K562 (cell line): ENCODE measurements around the gene JPT2. TPM values are rescaled to one million over a fixed set of nuclear protein-coding genes. Genes with fewer than 3 reads are reported as not detected.

Experiments used
- ATAC-seq: fragments of 200-7000 bp; cut with Tn5 transposase; 3 replicates; pipeline ENCODE4 v1.9.1; 2020; ENCODE audit warnings: moderate library complexity
- BruUV-seq: library from RNA; stranded (reverse); fragments of 400-500 nt; replicated peaks from 2 replicates; lab custom pipeline; 2021; lab: Mats Ljungman, UMichigan
- CTCF ChIA-PET: fragments of 300-600 bp; formaldehyde crosslinking; extraction: SDS; loops from one replicate; lab custom pipeline; 2021; ENCODE audit warnings: low intra/inter-chr PET ratio; lab: Yijun Ruan, JAX
- POLR2A ChIA-PET: fragments of 300-600, 350-650 bp; sonication (Branson Sonifier 250); formaldehyde crosslinking; extraction: SDS; loops from one replicate; lab custom pipeline; 2021; ENCODE audit warnings: antibody characterized with exemption, inconsistent platforms; lab: Yijun Ruan, JAX
- DNase-seq, 4 experiments: peaks; one replicate each; pipeline versions ENCODE4 v3.0.0 to v3.0.0-alpha.2; 2011 to 2018; ENCODE audit warnings: low spot score in 3 of 4, mixed read lengths in 3 of 4; ENCODE audit errors: extremely low read depth in 1 of 4
- FAIRE-seq: peaks from 2 replicates; lab custom pipeline; 2011; peaks lifted over from hg19 to GRCh38; lab: Jason Lieb, UNC
- H2AFZ ChIP-seq: 2 replicates; pipeline ENCODE4 v1.6.0; 2011; ENCODE audit warnings: low read depth, low read length, control low read depth, inconsistent platforms
- H3K27ac ChIP-seq: fragments of 200-600 bp; 3 replicates; pipeline ENCODE4 v1.8.0; 2011; ENCODE audit warnings: low read depth, mild to moderate bottlenecking, control low read depth, inconsistent platforms, low read length, moderate library complexity, mixed read lengths; ENCODE audit errors: extremely low read depth
- H3K27me3 ChIP-seq, 2 experiments: fragments of 300-600 bp in 1 of 2; 2 replicates in 1 of 2; 3 replicates in 1 of 2; pipeline versions ENCODE4 v1.6.0 to v1.8.0; 2011; ENCODE audit warnings: inconsistent platforms in 2 of 2, low read length in 2 of 2, mild to moderate bottlenecking in 1 of 2, mixed read lengths in 1 of 2, moderate library complexity in 1 of 2; ENCODE audit not compliant: control insufficient read depth in 2 of 2, insufficient read depth in 2 of 2
- H3K36me3 ChIP-seq: fragments of 300-600 bp; 3 replicates; pipeline ENCODE4 v1.8.0; 2011; ENCODE audit warnings: mild to moderate bottlenecking, low read length, inconsistent platforms; ENCODE audit not compliant: control insufficient read depth, insufficient read depth
- H3K4me1 ChIP-seq, 2 experiments: fragments of 200-600 bp in 1 of 2; replicated peaks in 1 of 2; 2 replicates in 1 of 2; 3 replicates in 1 of 2; pipeline versions ENCODE4 v1.5.1 to v1.8.0; 2011; ENCODE audit warnings: inconsistent platforms in 2 of 2, low read length in 2 of 2, mild to moderate bottlenecking in 1 of 2, mixed read lengths in 1 of 2, moderate library complexity in 1 of 2; ENCODE audit not compliant: control insufficient read depth in 2 of 2, insufficient read depth in 2 of 2
- H3K4me2 ChIP-seq: 2 replicates; pipeline ENCODE4 v1.6.1; 2011; ENCODE audit warnings: low read length, control low read depth, inconsistent platforms, mixed read lengths; ENCODE audit not compliant: insufficient read depth
- H3K4me3 ChIP-seq: fragments of 200-600 bp; sonication (generic), shearing (Covaris generic); 2 replicates; pipeline ENCODE4 v1.5.1; 2016; ENCODE audit warnings: control low read depth, inconsistent platforms
- H3K79me2 ChIP-seq: fragments of 200-600 bp; 3 replicates; pipeline ENCODE4 v1.8.0; 2011; ENCODE audit warnings: low read length, inconsistent platforms; ENCODE audit not compliant: control insufficient read depth, insufficient read depth
- H3K9ac ChIP-seq, 2 experiments: 2 replicates each; pipeline versions ENCODE4 v1.6.0 to v1.6.1; 2011; ENCODE audit warnings: low read depth in 2 of 2, low read length in 2 of 2, control low read depth in 1 of 2, inconsistent platforms in 1 of 2, mild to moderate bottlenecking in 1 of 2, mixed read lengths in 1 of 2; ENCODE audit not compliant: insufficient read depth in 1 of 2
- H3K9me1 ChIP-seq: one replicate; pipeline ENCODE4 v1.6.0; 2011; ENCODE audit warnings: inconsistent platforms, mild to moderate bottlenecking, low read length, moderate library complexity; ENCODE audit not compliant: control insufficient read depth, insufficient read depth
- H3K9me3 ChIP-seq: replicated peaks from 2 replicates; pipeline ENCODE4 v1.5.1; 2011; ENCODE audit warnings: low read depth, low read length, inconsistent platforms; ENCODE audit not compliant: control insufficient read depth, insufficient read depth
- H4K20me1 ChIP-seq: replicated peaks from 2 replicates; pipeline ENCODE4 v1.6.1; 2011; ENCODE audit warnings: low read length, inconsistent platforms, mixed read lengths; ENCODE audit not compliant: control insufficient read depth, insufficient read depth
- PHTF2 ChIP-seq: fragments of 250-450 bp; sonication (Bioruptor Pico); IDR thresholded peaks from 2 replicates; pipeline ENCODE4 v1.5.0; 2021; ENCODE audit warnings: mild to moderate bottlenecking
- RBM22 ChIP-seq: fragments of 200-400 bp; formaldehyde crosslinking; IDR thresholded peaks from 2 replicates; pipeline ENCODE4 v1.6.1; 2018; ENCODE audit warnings: low read length, low read depth; ENCODE audit not compliant: poor library complexity, severe bottlenecking
- WGBS: fragments of 100-300 bp; shearing (Covaris generic); methylation state at CpG from one replicate; pipeline ENCODE4 v1.1.6; 2016; ENCODE audit warnings: low coverage, mixed read lengths; ENCODE audit not compliant: insufficient coverage; ENCODE audit errors: missing lambda C conversion rate; 5-methylcytosine and 5-hydroxymethylcytosine counted together
- in situ Hi-C: fragments of 300-500 bp; cut with MboI; formaldehyde crosslinking; loops from 4 replicates; pipeline ENCODE4 v1.15.0; 2018; ENCODE audit warnings: inconsistent platforms, mixed read lengths
- intact Hi-C: fragments of 100-400 bp; cut with micrococcal nuclease; formaldehyde crosslinking; loops from 2 replicates; pipeline ENCODE4 v1.14.2; 2022
- polyA plus RNA-seq, 8 experiments: library from polyadenylated mRNA; depleted of rRNA in 4 of 8; stranded (reverse) in 5 of 8; unstranded in 3 of 8; fragments of >200 nt; fragmentation: Nextera tagmentation in 2 of 8; fragmentation: Illumina TruSeq in 1 of 8; extraction: Ambion mirVana in 2 of 8; extraction: Trizol in 1 of 8; gene quantifications; 2 replicates each; pipeline versions ENCODE4 v1.2.1 to v1.2.3, GENCODE V29; 2011 to 2014; ENCODE audit warnings: inconsistent platforms in 1 of 8, missing spikeins in 1 of 8
- total RNA-seq, 7 experiments: library from RNA; depleted of rRNA in 6 of 7; stranded (reverse); fragments of >200 nt in 6 of 7; fragmentation: Illumina TruSeq in 2 of 7; extraction: Trizol in 2 of 7; gene quantifications; 2 replicates each; pipeline versions ENCODE4 v1.2.1 to v1.2.3, GENCODE V29; 2011 to 2021; ENCODE audit warnings: low replicate concordance in 1 of 7
- TF ChIP-seq, protein P1 (sequence below): fragments of 250-450 bp; sonication (Bioruptor Pico); IDR thresholded peaks from 2 replicates; pipeline ENCODE4 v1.4.0; 2020; ENCODE audit warnings: mild to moderate bottlenecking

JPT2 gene
- total and polyA plus RNA-seq, 9 of the 15 experiments (the other 6 are each of a cell fraction or from before 2014, with no cell fraction given) = 25.5 to 133 (median 106) TPM

DNA sequence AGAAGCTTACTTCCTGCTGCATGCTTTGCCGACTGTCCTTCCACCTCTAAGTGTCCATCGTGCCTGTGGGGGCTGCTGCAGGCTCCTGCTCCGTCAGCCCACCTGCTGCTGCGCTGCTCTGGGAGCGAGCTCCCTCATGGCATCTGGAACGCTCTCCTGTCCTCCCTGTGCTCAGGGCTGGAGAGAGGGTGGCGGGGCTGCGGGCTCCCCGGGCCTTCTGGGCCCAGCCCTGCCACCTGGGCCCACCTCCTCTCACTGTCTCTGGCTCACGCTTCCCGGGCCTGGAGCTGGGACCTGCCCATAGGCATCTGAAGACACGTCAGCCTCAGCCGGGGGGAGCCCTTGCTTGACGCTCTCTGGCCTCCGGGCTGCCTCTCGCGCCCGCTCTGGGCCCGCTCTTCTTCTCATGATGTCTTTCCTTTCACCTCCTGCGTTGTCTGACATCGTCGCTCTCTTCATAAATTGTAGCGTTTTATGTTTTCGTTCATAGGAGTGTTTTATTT, 66.3 kb downstream of the JPT2 start:
- no peaks in the 10 kb centered on the region for H4K20me1 ChIP-seq
- no peaks in the 10 kb centered on the region; a peak in 1 of 5 replicates for H3K27me3 ChIP-seq
- peaks cover 38% of the 10 kb centered on the region; the same call in 1 of the 3 replicates for H3K36me3 ChIP-seq
- H3K27ac ChIP-seq = no peak overlapping the region
- intact Hi-C loops = no loop called here
- no peak overlapping the region for H3K4me3 ChIP-seq
- peaks cover 5% of the 10 kb centered on the region; the same call in 1 of the 2 replicates for H3K9me3 ChIP-seq
- H3K9ac ChIP-seq = peak overlapping the region in 1 of 2 experiments; percentile 48; a peak in 1 of 4 replicates
- BruUV-seq = no TSS peak
- ChIA-PET CTCF (no interaction called here), POLR2A (interaction anchor here (1.3 kb wide), 1 partner anchor 23 kb away, joined by 3 read pairs; no protein-coding TSS in a partner anchor)
- WGBS = 89% methylated on average over 20 of the region's 24 CpGs
- peaks cover 0 to 36% of the 10 kb centered on the region in 2 experiments; a peak in 2 of 5 replicates for H3K4me1 ChIP-seq
- H3K9me1 ChIP-seq = peaks cover 1% of the 10 kb centered on the region
- DNase-seq (no peak), ATAC-seq (no peak)
- no peak overlapping the region for H3K4me2 ChIP-seq
- in situ Hi-C loops = no loop called here
- TF ChIP-seq, protein P1, sequence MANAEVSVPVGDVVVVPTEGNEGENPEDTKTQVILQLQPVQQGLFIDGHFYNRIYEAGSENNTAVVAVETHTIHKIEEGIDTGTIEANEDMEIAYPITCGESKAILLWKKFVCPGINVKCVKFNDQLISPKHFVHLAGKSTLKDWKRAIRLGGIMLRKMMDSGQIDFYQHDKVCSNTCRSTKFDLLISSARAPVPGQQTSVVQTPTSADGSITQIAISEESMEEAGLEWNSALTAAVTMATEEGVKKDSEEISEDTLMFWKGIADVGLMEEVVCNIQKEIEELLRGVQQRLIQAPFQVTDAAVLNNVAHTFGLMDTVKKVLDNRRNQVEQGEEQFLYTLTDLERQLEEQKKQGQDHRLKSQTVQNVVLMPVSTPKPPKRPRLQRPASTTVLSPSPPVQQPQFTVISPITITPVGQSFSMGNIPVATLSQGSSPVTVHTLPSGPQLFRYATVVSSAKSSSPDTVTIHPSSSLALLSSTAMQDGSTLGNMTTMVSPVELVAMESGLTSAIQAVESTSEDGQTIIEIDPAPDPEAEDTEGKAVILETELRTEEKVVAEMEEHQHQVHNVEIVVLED (CRISPR knock-in tag) = no peak
- TF ChIP-seq RBM22 (peak; percentile 39), PHTF2 (CRISPR knock-in tag) (no peak)
- TF ChIP-seq, all 486 proteins: peak for 1
- H3K79me2 ChIP-seq = no peaks in the 10 kb centered on the region
- H2AFZ ChIP-seq = no peak overlapping the region
- no peak for FAIRE-seq
